ENCODE results near the gene HYDIN.

The HYDIN gene

GRCh38 chr16:70784692-70785555, 445.6 kb downstream of the HYDIN start:
- no peak for DNase-seq

- no peak for DNase-seq
Measured at GRCh38 chr16:70782237-70782636, 448.3 kb downstream of the HYDIN start.

- DNase-seq: no peak
Measured at GRCh38 chr16:70781800-70782199, 448.7 kb downstream of the HYDIN start.

- DNase-seq: no peak
Measured at GRCh38 chr16:70780546-70780945, 450.0 kb downstream of the HYDIN start.

GRCh38 chr16:70779361-70779760, 451.2 kb downstream of the HYDIN start:
- DNase-seq: no peak

- no peak for DNase-seq
Measured at GRCh38 chr16:70778901-70779309, 451.6 kb downstream of the HYDIN start.

GRCh38 chr16:70777973-70778406, 452.5 kb downstream of the HYDIN start:
- no peak for DNase-seq

- DNase-seq: no peak
Measured at GRCh38 chr16:70777496-70777895, 453.0 kb downstream of the HYDIN start.

- DNase-seq: no peak
Measured at GRCh38 chr16:70775399-70775798, 455.1 kb downstream of the HYDIN start.

- no peak for DNase-seq
Measured at GRCh38 chr16:70774261-70774660, 456.3 kb downstream of the HYDIN start.

GRCh38 chr16:70772493-70772892, 458.0 kb downstream of the HYDIN start:
- no peak for DNase-seq

GRCh38 chr16:70770626-70771552, 459.6 kb downstream of the HYDIN start:
- no peak for DNase-seq

GRCh38 chr16:70770291-70770625, 460.3 kb downstream of the HYDIN start:
- no peak for DNase-seq

GRCh38 chr16:70769761-70770160, 460.8 kb downstream of the HYDIN start:
- no peak for DNase-seq

GRCh38 chr16:70769131-70769530, 461.4 kb downstream of the HYDIN start:
- DNase-seq: no peak

- no peak for DNase-seq
Measured at GRCh38 chr16:70768203-70768580, 462.3 kb downstream of the HYDIN start.

- no peak for DNase-seq
Measured at GRCh38 chr16:70767377-70768202, 462.9 kb downstream of the HYDIN start.

- no peak for DNase-seq
Measured at GRCh38 chr16:70766658-70767057, 463.9 kb downstream of the HYDIN start.

- no peak for DNase-seq
Measured at GRCh38 chr16:70766176-70766575, 464.3 kb downstream of the HYDIN start.

GRCh38 chr16:70765491-70765890, 465.0 kb downstream of the HYDIN start:
- DNase-seq: no peak

GRCh38 chr16:70764632-70765031, 465.9 kb downstream of the HYDIN start:
- no peak for DNase-seq

GRCh38 chr16:70760221-70760620, 470.3 kb downstream of the HYDIN start:
- no peak for DNase-seq

GRCh38 chr16:70759666-70760065, 470.9 kb downstream of the HYDIN start:
- no peak for DNase-seq

All from NCI-H526 treated with DMSO at 0.1 percent for 48 hours (cell line).